Muscle layer of duodenum (tissue), 2 donors: ENCODE data around the gene SDHB.
A peak's percentile ranks its signal among the peaks of the same experiment; 100 is the strongest.

ENCODE experiments used
- H3K27ac ChIP-seq: one replicate; pipeline ENCODE4 v1.7.0; 2013; ENCODE audit warnings: mild to moderate bottlenecking, low read length
- H3K27me3 ChIP-seq: one replicate; pipeline ENCODE4 v1.7.0; 2013; ENCODE audit warnings: low read depth, mild to moderate bottlenecking, control low read depth, low read length
- H3K36me3 ChIP-seq, 2 donors: one replicate each; pipeline ENCODE4 v1.7.0; 2013; ENCODE audit warnings: low read length in 2 of 2, control low read depth in 1 of 2, mild to moderate bottlenecking in 1 of 2; ENCODE audit not compliant: insufficient read depth in 2 of 2, control insufficient read depth in 1 of 2
- H3K4me1 ChIP-seq, 2 donors: one replicate each; pipeline ENCODE4 v1.7.0; 2013; ENCODE audit warnings: low read length in 2 of 2, mild to moderate bottlenecking in 2 of 2, control low read depth in 1 of 2, moderate library complexity in 1 of 2; ENCODE audit not compliant: insufficient read depth in 2 of 2, control insufficient read depth in 1 of 2
- H3K4me3 ChIP-seq, 2 donors: one replicate each; pipeline ENCODE4 v1.7.0; 2013; ENCODE audit warnings: low read length in 2 of 2, low read depth in 1 of 2, mild to moderate bottlenecking in 1 of 2
- H3K9me3 ChIP-seq, 2 donors: one replicate each; pipeline ENCODE4 v1.7.0; 2013; ENCODE audit warnings: low read length in 2 of 2, control low read depth in 1 of 2, mild to moderate bottlenecking in 1 of 2; ENCODE audit not compliant: control insufficient read depth in 1 of 2
- donor health status: healthy.

SDHB gene

GRCh38 chr1:17053685-17054410 lies at the start of gene SDHB:
Gene SDHB, minus strand, starts transcription at chr1:17054032. Its CDS starts 13 bp downstream, at chr1:17054019.
- Histone ChIP-seq H3K27me3 (no peaks in the 10 kb centered on the region), H3K4me3 (peak within 1 kb of the TSS; percentile 95), H3K36me3 (peaks cover 7 to 10% of the 10 kb centered on the region in 2 donors), H3K9me3 (no peaks in the 10 kb centered on the region), H3K4me1 (peaks cover 11 to 23% of the 10 kb centered on the region in 2 donors), H3K27ac (peak within 1 kb of the TSS; percentile 89)

GRCh38 chr1:17102232-17102631 lies 48.4 kb upstream of the SDHB start:
- Histone ChIP-seq H3K4me1 (no peaks in the 10 kb centered on the region), H3K4me3 (no peak overlapping the region), H3K27ac (no peak overlapping the region), H3K36me3 (no peaks in the 10 kb centered on the region), H3K9me3 (no peaks in the 10 kb centered on the region), H3K27me3 (no peaks in the 10 kb centered on the region)

- no peaks in the 10 kb centered on the region for H3K4me1 ChIP-seq
Observed at GRCh38 chr1:17101261-17101660, 47.4 kb upstream of the SDHB start.

GRCh38 chr1:17099616-17100340 lies 45.9 kb upstream of the SDHB start:
- H3K27ac ChIP-seq, result no peak overlapping the region

More at GRCh38 chr1:17101261-17101660, 47.4 kb upstream of the SDHB start:
- Histone ChIP-seq H3K27ac (no peak overlapping the region), H3K36me3 (no peaks in the 10 kb centered on the region), H3K4me3 (no peak overlapping the region), H3K27me3 (no peaks in the 10 kb centered on the region), H3K9me3 (no peaks in the 10 kb centered on the region)

GRCh38 chr1:17098446-17099317 lies 44.9 kb upstream of the SDHB start:
- Histone ChIP-seq H3K4me3 (no peak overlapping the region), H3K36me3 (no peaks in the 10 kb centered on the region), H3K27ac (no peak overlapping the region), H3K27me3 (no peaks in the 10 kb centered on the region), H3K4me1 (no peaks in the 10 kb centered on the region), H3K9me3 (no peaks in the 10 kb centered on the region)

More at GRCh38 chr1:17099616-17100340, 45.9 kb upstream of the SDHB start:
- no peaks in the 10 kb centered on the region for H3K36me3 ChIP-seq
- H3K4me3 ChIP-seq, result no peak overlapping the region
- H3K4me1 ChIP-seq, result no peaks in the 10 kb centered on the region
- no peaks in the 10 kb centered on the region for H3K9me3 ChIP-seq
- no peaks in the 10 kb centered on the region for H3K27me3 ChIP-seq

- Histone ChIP-seq H3K4me1 (no peaks in the 10 kb centered on the region), H3K27me3 (no peaks in the 10 kb centered on the region), H3K27ac (no peak overlapping the region), H3K4me3 (no peak overlapping the region), H3K9me3 (no peaks in the 10 kb centered on the region), H3K36me3 (no peaks in the 10 kb centered on the region)
Observed at GRCh38 chr1:17097787-17098186, 44.0 kb upstream of the SDHB start.

- Histone ChIP-seq H3K27ac (no peak overlapping the region), H3K4me3 (no peak overlapping the region), H3K27me3 (no peaks in the 10 kb centered on the region), H3K9me3 (no peaks in the 10 kb centered on the region), H3K4me1 (no peaks in the 10 kb centered on the region), H3K36me3 (no peaks in the 10 kb centered on the region)
Observed at GRCh38 chr1:17097147-17097546, 43.3 kb upstream of the SDHB start.

- Histone ChIP-seq H3K27ac (no peak overlapping the region), H3K4me1 (no peaks in the 10 kb centered on the region)
Observed at GRCh38 chr1:17096584-17096983, 42.8 kb upstream of the SDHB start.

GRCh38 chr1:17095141-17095540 lies 41.3 kb upstream of the SDHB start:
- no peak overlapping the region for H3K27ac ChIP-seq
- H3K36me3 ChIP-seq, result no peaks in the 10 kb centered on the region
- H3K4me3 ChIP-seq, result no peak overlapping the region
- no peaks in the 10 kb centered on the region for H3K27me3 ChIP-seq
- no peaks in the 10 kb centered on the region for H3K4me1 ChIP-seq
- H3K9me3 ChIP-seq, result no peaks in the 10 kb centered on the region

More at GRCh38 chr1:17096584-17096983, 42.8 kb upstream of the SDHB start:
- H3K36me3 ChIP-seq, result no peaks in the 10 kb centered on the region
- no peaks in the 10 kb centered on the region for H3K27me3 ChIP-seq
- no peak overlapping the region for H3K4me3 ChIP-seq
- no peaks in the 10 kb centered on the region for H3K9me3 ChIP-seq

GRCh38 chr1:17094664-17095063 lies 40.8 kb upstream of the SDHB start:
- Histone ChIP-seq H3K4me3 (no peak overlapping the region), H3K4me1 (no peaks in the 10 kb centered on the region), H3K27ac (no peak overlapping the region), H3K36me3 (no peaks in the 10 kb centered on the region), H3K27me3 (no peaks in the 10 kb centered on the region), H3K9me3 (no peaks in the 10 kb centered on the region)

- Histone ChIP-seq H3K27me3 (no peaks in the 10 kb centered on the region), H3K27ac (no peak overlapping the region), H3K9me3 (no peaks in the 10 kb centered on the region), H3K4me3 (no peak overlapping the region), H3K36me3 (no peaks in the 10 kb centered on the region), H3K4me1 (no peaks in the 10 kb centered on the region)
Observed at GRCh38 chr1:17093822-17094393, 40.1 kb upstream of the SDHB start.
